SU-DHL-6 (cell line): ENCODE results near the gene C12orf75.

ENCODE experiments used
- EZH2phosphoT487 ChIP-seq: fragments of 200-600 bp; sonication (generic), shearing (Covaris generic); conservative IDR thresholded peaks from 2 replicates; pipeline ENCODE4 v1.6.1; 2018; ENCODE audit warnings: mild to moderate bottlenecking, antibody characterized with exemption, low read length, moderate library complexity, mixed read lengths
- TF ChIP-seq, protein P1 (sequence below): fragments of 200-600 bp; sonication (generic); IDR thresholded peaks from one replicate; pipeline ENCODE4 v1.5.1; 2017; ENCODE audit warnings: antibody characterized with exemption, mild to moderate bottlenecking, low read length, moderate library complexity; ENCODE audit not compliant: insufficient read depth, poor library complexity, severe bottlenecking

DNA sequence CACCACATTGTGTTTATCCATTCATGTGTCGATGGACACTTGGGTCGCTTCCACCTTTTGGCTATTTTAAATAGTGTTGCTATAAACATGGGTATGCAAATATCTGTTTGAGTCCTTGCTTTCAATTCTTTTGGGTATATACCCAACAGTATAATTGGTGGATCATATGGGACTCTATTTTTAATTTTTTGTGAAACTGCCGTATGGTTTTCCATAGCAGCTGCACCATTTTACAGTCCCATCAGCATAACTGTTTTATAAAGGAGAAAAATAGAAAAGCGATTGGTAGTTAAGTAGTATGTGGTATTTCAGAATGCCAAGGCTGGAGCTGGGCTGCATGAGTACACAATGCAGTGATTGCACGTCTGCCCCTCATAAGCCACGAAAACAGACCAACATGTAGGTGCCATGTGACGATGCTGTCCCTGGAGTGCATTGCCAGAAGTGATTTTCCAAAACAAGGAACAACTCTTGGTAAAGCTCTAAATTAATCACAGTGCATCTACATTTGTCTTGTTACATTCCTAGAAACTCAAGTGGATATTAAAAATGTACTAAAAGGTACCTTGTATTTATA lies 83.5 kb downstream of the C12orf75 start:
- TF ChIP-seq, protein P1, sequence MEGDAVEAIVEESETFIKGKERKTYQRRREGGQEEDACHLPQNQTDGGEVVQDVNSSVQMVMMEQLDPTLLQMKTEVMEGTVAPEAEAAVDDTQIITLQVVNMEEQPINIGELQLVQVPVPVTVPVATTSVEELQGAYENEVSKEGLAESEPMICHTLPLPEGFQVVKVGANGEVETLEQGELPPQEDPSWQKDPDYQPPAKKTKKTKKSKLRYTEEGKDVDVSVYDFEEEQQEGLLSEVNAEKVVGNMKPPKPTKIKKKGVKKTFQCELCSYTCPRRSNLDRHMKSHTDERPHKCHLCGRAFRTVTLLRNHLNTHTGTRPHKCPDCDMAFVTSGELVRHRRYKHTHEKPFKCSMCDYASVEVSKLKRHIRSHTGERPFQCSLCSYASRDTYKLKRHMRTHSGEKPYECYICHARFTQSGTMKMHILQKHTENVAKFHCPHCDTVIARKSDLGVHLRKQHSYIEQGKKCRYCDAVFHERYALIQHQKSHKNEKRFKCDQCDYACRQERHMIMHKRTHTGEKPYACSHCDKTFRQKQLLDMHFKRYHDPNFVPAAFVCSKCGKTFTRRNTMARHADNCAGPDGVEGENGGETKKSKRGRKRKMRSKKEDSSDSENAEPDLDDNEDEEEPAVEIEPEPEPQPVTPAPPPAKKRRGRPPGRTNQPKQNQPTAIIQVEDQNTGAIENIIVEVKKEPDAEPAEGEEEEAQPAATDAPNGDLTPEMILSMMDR: no peak
- no peak for TF ChIP-seq EZH2phosphoT487
